ENCODE data around the gene ZNF469. TPM values are rescaled to one million over a fixed set of nuclear protein-coding genes. Genes with fewer than 3 reads are reported as not detected.

ZNF469 gene
- total and polyA plus RNA-seq, 11 donors: 0.48 to 2.8 (median 1.00) TPM

DNA sequence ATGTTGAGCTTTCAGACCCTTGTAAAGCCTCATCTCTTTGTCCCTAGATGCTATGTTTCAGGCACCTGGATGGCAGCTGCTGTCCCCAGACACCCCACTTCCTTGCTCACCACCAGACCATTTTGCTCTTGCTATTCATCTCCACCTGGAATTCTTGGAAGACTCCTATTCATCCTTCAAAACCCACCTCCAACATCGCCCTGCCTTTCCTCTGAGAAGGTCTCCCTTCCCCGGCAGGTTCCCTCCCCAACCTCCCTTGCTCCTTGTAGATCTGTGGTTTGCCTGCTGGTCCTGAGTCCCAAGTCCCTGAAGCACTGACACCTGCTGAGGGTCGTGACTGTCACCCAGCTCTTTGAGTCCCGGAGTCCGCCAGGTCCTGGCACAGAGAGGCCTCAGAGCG lies 9.9 kb downstream of the ZNF469 start:
- DNase-seq (no peak), ATAC-seq (no peak)
- Histone ChIP-seq H3K9me3 (no peaks in the 10 kb centered on the region), H3K4me3 (no peak overlapping the region), H3K27ac (peak overlapping the region in 5 of 12 donors; percentile 2 to 69 (median 61)), H3K27me3 (peaks cover 0 to under 1% (median 0%) of the 10 kb centered on the region in 9 donors), H3K36me3 (no peaks in the 10 kb centered on the region), H3K4me1 (peaks cover 0 to 26% (median 1%) of the 10 kb centered on the region in 12 donors)
- 71 to 79% (median 76%) methylated on average over 6 of the region's 6 CpGs for WGBS, 4 donors
- intact Hi-C loops (cut with DNase I): no loop called here
- TF ChIP-seq POLR2A (IDR thresholded peaks at IDR 0.05): no peak
- TF ChIP-seq, protein P1, sequence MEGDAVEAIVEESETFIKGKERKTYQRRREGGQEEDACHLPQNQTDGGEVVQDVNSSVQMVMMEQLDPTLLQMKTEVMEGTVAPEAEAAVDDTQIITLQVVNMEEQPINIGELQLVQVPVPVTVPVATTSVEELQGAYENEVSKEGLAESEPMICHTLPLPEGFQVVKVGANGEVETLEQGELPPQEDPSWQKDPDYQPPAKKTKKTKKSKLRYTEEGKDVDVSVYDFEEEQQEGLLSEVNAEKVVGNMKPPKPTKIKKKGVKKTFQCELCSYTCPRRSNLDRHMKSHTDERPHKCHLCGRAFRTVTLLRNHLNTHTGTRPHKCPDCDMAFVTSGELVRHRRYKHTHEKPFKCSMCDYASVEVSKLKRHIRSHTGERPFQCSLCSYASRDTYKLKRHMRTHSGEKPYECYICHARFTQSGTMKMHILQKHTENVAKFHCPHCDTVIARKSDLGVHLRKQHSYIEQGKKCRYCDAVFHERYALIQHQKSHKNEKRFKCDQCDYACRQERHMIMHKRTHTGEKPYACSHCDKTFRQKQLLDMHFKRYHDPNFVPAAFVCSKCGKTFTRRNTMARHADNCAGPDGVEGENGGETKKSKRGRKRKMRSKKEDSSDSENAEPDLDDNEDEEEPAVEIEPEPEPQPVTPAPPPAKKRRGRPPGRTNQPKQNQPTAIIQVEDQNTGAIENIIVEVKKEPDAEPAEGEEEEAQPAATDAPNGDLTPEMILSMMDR (IDR thresholded peaks at IDR 0.05): no peak

DNA sequence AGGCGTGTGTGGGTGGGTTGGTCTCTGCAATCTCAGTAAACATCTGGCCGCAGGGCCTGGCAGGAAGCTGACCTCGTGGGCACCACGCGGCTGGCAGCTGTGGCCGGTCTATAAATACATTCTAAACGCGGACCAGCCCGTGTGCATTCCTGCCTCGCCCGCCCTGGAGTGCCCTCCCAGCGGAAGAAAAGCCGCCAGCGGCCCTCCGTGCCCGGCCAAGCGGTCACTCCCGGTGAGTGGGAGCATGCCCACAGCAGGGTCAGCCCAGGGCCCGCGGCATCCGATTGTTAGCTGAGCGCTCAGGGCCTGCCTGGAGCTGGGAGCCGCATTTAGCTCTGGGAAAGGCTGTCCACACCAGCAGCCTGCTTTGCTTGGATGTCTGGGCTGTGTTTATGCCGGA lies 10.3 kb downstream of the ZNF469 start:
- WGBS, 4 donors: 29 to 56% (median 54%) methylated on average over 20 to 24 of the region's 24 CpGs
- Histone ChIP-seq H3K27ac (peak overlapping the region in 8 of 12 donors; percentile 2 to 69 (median 42)), H3K9me3 (no peaks in the 10 kb centered on the region), H3K4me1 (peaks cover 0 to 26% (median 1%) of the 10 kb centered on the region in 12 donors), H3K4me3 (no peak overlapping the region), H3K36me3 (no peaks in the 10 kb centered on the region), H3K27me3 (no peaks in the 10 kb centered on the region)
- TF ChIP-seq POLR2A (IDR thresholded peaks at IDR 0.05): no peak
- TF ChIP-seq, protein P1 (IDR thresholded peaks at IDR 0.05): no peak
- intact Hi-C loops (cut with DNase I): no loop called here
- ATAC-seq: peak; percentile 9 to 69 (median 66)
- DNase-seq: peak in 4 of 5 donors; percentile 56 to 76 (median 66)

DNA sequence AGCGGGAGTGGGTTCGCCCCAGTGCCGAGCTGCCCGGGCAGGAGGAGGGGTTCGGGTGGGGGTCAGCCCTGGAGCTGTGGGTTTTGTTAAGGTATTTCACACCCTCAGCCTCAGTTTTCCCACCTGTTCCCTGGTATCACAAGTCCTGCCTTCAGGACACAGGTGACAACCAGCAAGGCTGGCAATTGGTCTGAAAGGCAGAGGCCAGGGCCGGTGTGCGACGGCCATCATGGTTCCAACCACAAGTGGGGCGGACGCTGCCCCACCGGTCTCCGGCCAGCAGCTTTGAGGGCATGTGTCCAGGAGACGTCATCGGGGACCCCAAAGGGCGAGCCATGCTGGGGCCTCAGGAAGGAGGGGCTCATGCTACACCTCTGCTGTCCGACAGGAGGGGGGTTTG lies 10.8 kb downstream of the ZNF469 start:
- TF ChIP-seq POLR2A (IDR thresholded peaks at IDR 0.05): no peak
- TF ChIP-seq, protein P1 (IDR thresholded peaks at IDR 0.05): no peak
- H3K4me3 ChIP-seq: no peak overlapping the region
- H3K27me3 ChIP-seq: no peaks in the 10 kb centered on the region
- no peaks in the 10 kb centered on the region for H3K9me3 ChIP-seq
- H3K36me3 ChIP-seq: no peaks in the 10 kb centered on the region
- H3K27ac ChIP-seq: peak overlapping the region in 8 of 12 donors; percentile 2 to 69 (median 42)
- ATAC-seq: no peak
- DNase-seq: no peak
- intact Hi-C loops (cut with DNase I): no loop called here
- H3K4me1 ChIP-seq: peaks cover 0 to 26% (median 0%) of the 10 kb centered on the region in 12 donors
- 89 to 93% (median 89%) methylated on average over 5 to 16 of the region's 16 CpGs for WGBS, 4 donors

DNA sequence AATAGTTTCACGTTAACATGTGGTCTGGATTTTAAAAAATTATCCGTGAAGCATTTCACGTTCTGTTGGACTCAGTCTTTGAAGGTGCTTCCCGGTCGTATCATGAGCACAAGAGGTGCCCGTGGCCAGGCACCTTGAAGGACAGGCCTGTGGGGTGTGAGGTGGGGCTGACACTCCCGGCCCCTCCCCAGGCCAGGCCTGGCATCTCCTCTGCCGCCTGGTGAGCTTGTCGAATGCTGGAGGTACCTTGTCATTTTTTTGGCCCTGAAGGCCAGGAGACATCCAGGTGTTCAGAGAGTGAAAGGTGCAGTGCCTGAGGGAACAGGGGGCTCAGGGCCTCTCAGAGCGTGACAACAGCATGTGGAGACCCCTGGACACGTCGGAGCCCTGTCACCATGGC lies 11.7 kb downstream of the ZNF469 start:
- DNase-seq: no peak
- no peaks in the 10 kb centered on the region for H3K36me3 ChIP-seq
- peaks cover 0 to 26% (median 0%) of the 10 kb centered on the region in 12 donors for H3K4me1 ChIP-seq
- no peak overlapping the region for H3K27ac ChIP-seq
- no peaks in the 10 kb centered on the region for H3K9me3 ChIP-seq
- H3K27me3 ChIP-seq: no peaks in the 10 kb centered on the region
- ATAC-seq: no peak
- intact Hi-C loops (cut with DNase I): no loop called here
- H3K4me3 ChIP-seq: no peak overlapping the region
- 79 to 86% (median 84%) methylated on average over 10 to 12 of the region's 12 CpGs for WGBS, 4 donors
- TF ChIP-seq, protein P1 (IDR thresholded peaks at IDR 0.05): no peak
- TF ChIP-seq POLR2A (IDR thresholded peaks at IDR 0.05): no peak

Data from heart left ventricle (tissue), 16 donors.